Prostate gland (tissue), 2 donors: ENCODE results near the gene SLC17A9. TPM values are rescaled to one million over a fixed set of nuclear protein-coding genes. Genes with fewer than 3 reads are reported as not detected.

Source experiments
- DNase-seq: peaks from one replicate; pipeline ENCODE4 v3.0.0-alpha.2; 2019; ENCODE audit warnings: low spot score
- H3K27ac ChIP-seq, 2 donors: fragments of 200-600 bp; sonication (generic); 2 replicates each; pipeline ENCODE4 v1.5.1; 2017 to 2019
- H3K27me3 ChIP-seq: fragments of 200-600 bp; sonication (generic); replicated peaks from 2 replicates; pipeline ENCODE4 v1.5.1; 2019; ENCODE audit not compliant: insufficient read depth
- H3K36me3 ChIP-seq, 2 donors: fragments of 200-600 bp; sonication (generic); 1 replicate in 1 of 2; 2 replicates in 1 of 2; pipeline versions ENCODE4 v1.5.1 to v1.8.1; 2017 to 2019
- H3K4me1 ChIP-seq: fragments of 200-600 bp; sonication (generic); replicated peaks from 2 replicates; pipeline ENCODE4 v1.5.1; 2019
- H3K4me3 ChIP-seq, 2 donors: fragments of 200-600 bp; sonication (generic); 2 replicates each; pipeline ENCODE4 v1.5.1; 2017 to 2019
- H3K9me3 ChIP-seq: fragments of 200-600 bp; sonication (generic); 2 replicates; pipeline ENCODE4 v1.5.1; 2017
- CTCF ChIP-seq, 4 experiments: fragments of 200-600 bp in 2 of 4; fragments of 450-650 bp in 2 of 4; sonication (generic) in 2 of 4; IDR thresholded peaks; 1 replicate in 3 of 4; 2 replicates in 1 of 4; pipeline ENCODE4 v1.5.1; 2016 to 2019; ENCODE audit warnings: antibody characterized with exemption in 4 of 4, mild to moderate bottlenecking in 2 of 4, moderate library complexity in 2 of 4
- POLR2A ChIP-seq: fragments of 450-650 bp; IDR thresholded peaks from one replicate; pipeline ENCODE4 v1.6.1; 2016; ENCODE audit warnings: antibody characterized with exemption, mild to moderate bottlenecking
- POLR2AphosphoS5 ChIP-seq: sonication (generic); formaldehyde crosslinking; IDR thresholded peaks from one replicate; pipeline ENCODE4 v1.6.1; 2017; ENCODE audit warnings: antibody characterized with exemption
- WGBS: methylation state at CpG from one replicate; pipeline ENCODE4 v1.1.5; 2018; 5-methylcytosine and 5-hydroxymethylcytosine counted together
- intact Hi-C: fragments of 100-400 bp; cut with DNase I; formaldehyde crosslinking; loops from one replicate; pipeline ENCODE4 v1.14.2; 2022
- total RNA-seq, 2 donors: library from RNA; depleted of rRNA; stranded (reverse); fragments of >200 nt; gene quantifications; one replicate each; pipeline ENCODE4 v1.1.0, GENCODE V29; 2016

SLC17A9 gene
- total RNA-seq, 2 donors from 2014 or later, result 0.41 to 3.5 TPM

- peaks cover 4% of the 10 kb centered on the region for H3K27me3 ChIP-seq
- H3K27ac ChIP-seq, result no peak overlapping the region
- H3K9me3 ChIP-seq, result no peaks in the 10 kb centered on the region
- DNase-seq, result no peak
- no peak for TF ChIP-seq POLR2A
- no peak for TF ChIP-seq POLR2AphosphoS5
- no peak for TF ChIP-seq CTCF (IDR thresholded peaks at IDR 0.05)
- WGBS, result 89% methylated on average over 17 of the region's 27 CpGs
- H3K36me3 ChIP-seq, result no peaks in the 10 kb centered on the region
- intact Hi-C loops, result no loop called here
- H3K4me1 ChIP-seq, result no peaks in the 10 kb centered on the region
- no peak overlapping the region for H3K4me3 ChIP-seq
Measured at GRCh38 chr20:62966212-62967148, 14.0 kb downstream of the SLC17A9 start.

GRCh38 chr20:62967149-62967501 is 14.6 kb downstream of the SLC17A9 start:
- Histone ChIP-seq H3K4me1 (no peaks in the 10 kb centered on the region), H3K36me3 (no peaks in the 10 kb centered on the region), H3K9me3 (no peaks in the 10 kb centered on the region), H3K27me3 (peaks cover 4% of the 10 kb centered on the region), H3K27ac (no peak overlapping the region), H3K4me3 (no peak overlapping the region)
- intact Hi-C loops, result no loop called here
- no peak for DNase-seq
- TF ChIP-seq CTCF (IDR thresholded peaks at IDR 0.05), result no peak
- no peak for TF ChIP-seq POLR2AphosphoS5
- no peak for TF ChIP-seq POLR2A
- WGBS, result 98% methylated on average over 5 of the region's 6 CpGs

GRCh38 chr20:62967628-62968351 is 15.3 kb downstream of the SLC17A9 start:
- Histone ChIP-seq H3K9me3 (no peaks in the 10 kb centered on the region), H3K4me1 (no peaks in the 10 kb centered on the region), H3K27me3 (peaks cover 7% of the 10 kb centered on the region), H3K4me3 (no peak overlapping the region), H3K27ac (no peak overlapping the region), H3K36me3 (no peaks in the 10 kb centered on the region)
- intact Hi-C loops, result no loop called here
- 95% methylated on average over 27 of the region's 27 CpGs for WGBS
- TF ChIP-seq POLR2A (no peak), POLR2AphosphoS5 (no peak), CTCF (IDR thresholded peaks at IDR 0.05) (no peak)
- no peak for DNase-seq

GRCh38 chr20:62968378-62969178 is 16.1 kb downstream of the SLC17A9 start:
- no peak overlapping the region for H3K4me3 ChIP-seq
- 85% methylated on average over 20 of the region's 21 CpGs for WGBS
- TF ChIP-seq POLR2A (no peak), POLR2AphosphoS5 (no peak), CTCF (IDR thresholded peaks at IDR 0.05) (no peak)
- H3K9me3 ChIP-seq, result no peaks in the 10 kb centered on the region
- no peak for DNase-seq
- H3K27me3 ChIP-seq, result peaks cover 14% of the 10 kb centered on the region
- no peaks in the 10 kb centered on the region for H3K36me3 ChIP-seq
- intact Hi-C loops, result no loop called here
- H3K27ac ChIP-seq, result no peak overlapping the region
- H3K4me1 ChIP-seq, result no peaks in the 10 kb centered on the region
